H1 (cell line): Measurements from ENCODE around the gene EIF2A. TPM values are rescaled to one million over a fixed set of nuclear protein-coding genes. Genes with fewer than 3 reads are reported as not detected.

Experiments
- polyA plus RNA-seq, 7 experiments: library from polyadenylated mRNA; depleted of rRNA in 3 of 7; stranded (reverse) in 5 of 7; unstranded in 2 of 7; fragments of >200 nt in 5 of 7; fragments of 200-250 nt in 2 of 7; gene quantifications; 1 replicate in 5 of 7; 2 replicates in 1 of 7; 4 replicates in 1 of 7; pipeline versions ENCODE4 v1.2.1 to v1.2.3, GENCODE V29; 2011 to 2013; ENCODE audit warnings: missing spikeins in 2 of 7, mixed read lengths in 2 of 7
- total RNA-seq: library from RNA; stranded (reverse); fragmentation: NEBNext Ultra II Directional; extraction: Animal tissue kit (Norgen Biotek cat#: 25700); gene quantifications from 2 replicates; pipeline ENCODE4 v1.2.1, GENCODE V29; 2021

EIF2A gene
- total and polyA plus RNA-seq, 2 of the 8 experiments (the other 6 are each of a cell fraction or from before 2014, with no cell fraction given), result 59.3 to 91.6 TPM

Other genes with a start within 250 kb of the EIF2A start
- gene TSC22D2, start 138.5 kb upstream of the EIF2A start, total RNA-seq, result 25.8 and 27.6 TPM in 2 replicates
- 3.4 and 3.6 TPM in 2 replicates for gene TSC22D2, start 138.5 kb upstream of the EIF2A start, polyA plus RNA-seq (2011; rRNA removed)
- 98.2 and 111 TPM in 2 replicates for gene SERP1, start 291 bp upstream of the EIF2A start, total RNA-seq
- gene SERP1, start 291 bp upstream of the EIF2A start, polyA plus RNA-seq (2011; rRNA removed), result 90.3 and 167 TPM in 2 replicates
- gene SELENOT, start 56.5 kb downstream of the EIF2A start, total RNA-seq, result 74.7 and 79.0 TPM in 2 replicates
- gene SELENOT, start 56.5 kb downstream of the EIF2A start, polyA plus RNA-seq (2011; rRNA removed), result 133 and 290 TPM in 2 replicates
- gene ERICH6, start 157.1 kb downstream of the EIF2A start, total RNA-seq, result not detected in 2 replicates
- not detected in 2 replicates for gene ERICH6, start 157.1 kb downstream of the EIF2A start, polyA plus RNA-seq (2011; rRNA removed)
- 21.8 and 23.9 TPM in 2 replicates for gene SIAH2, start 216.4 kb downstream of the EIF2A start, total RNA-seq
- 34.2 and 56.7 TPM in 2 replicates for gene SIAH2, start 216.4 kb downstream of the EIF2A start, polyA plus RNA-seq (2011; rRNA removed)